K562 (cell line): Measurements from ENCODE around the gene ZBTB8A. TPM values are rescaled to one million over a fixed set of nuclear protein-coding genes. Genes with fewer than 3 reads are reported as not detected.

Source experiments
- ATF1 ChIP-seq, 2 experiments: fragments of 450-650 bp in 1 of 2; IDR thresholded peaks; 2 replicates each; pipeline ENCODE4 v1.6.1; 2016; ENCODE audit warnings: missing compliant biosample characterization in 1 of 2, missing genetic modification characterization in 1 of 2
- CCNT2 ChIP-seq: IDR thresholded peaks from 2 replicates; pipeline ENCODE4 v1.6.1; 2011; ENCODE audit warnings: borderline replicate concordance, low read depth, mild to moderate bottlenecking, moderate library complexity, mixed read lengths, low read length; ENCODE audit not compliant: insufficient read length; ENCODE audit errors: extremely low read depth
- E2F1 ChIP-seq: sonication (generic); formaldehyde crosslinking; IDR thresholded peaks from 2 replicates; pipeline ENCODE4 v1.8.1; 2023; ENCODE audit warnings: mild to moderate bottlenecking, missing genetic modification reagents, moderate library complexity
- FOXA1 ChIP-seq: fragments of 450-650 bp; IDR thresholded peaks from 2 replicates; pipeline ENCODE4 v1.6.1; 2016; ENCODE audit warnings: mild to moderate bottlenecking, borderline replicate concordance
- GABPA ChIP-seq: fragments of 200-800 bp; sonication (Bioruptor generic); conservative IDR thresholded peaks from 2 replicates; pipeline ENCODE4 v1.6.1; 2016; ENCODE audit warnings: low read depth, missing genetic modification characterization, missing compliant biosample characterization
- ID3 ChIP-seq, 2 experiments: fragments of 250-450 bp in 1 of 2; fragments of 450-650 bp in 1 of 2; sonication (Bioruptor Pico) in 1 of 2; IDR thresholded peaks; 2 replicates each; pipeline versions ENCODE4 v1.6.1 to v1.8.0; 2016 to 2021; ENCODE audit warnings: mild to moderate bottlenecking in 2 of 2, moderate library complexity in 2 of 2, missing compliant biosample characterization in 1 of 2, missing genetic modification characterization in 1 of 2
- LARP7 ChIP-seq: fragments of 450-650 bp; IDR thresholded peaks from 2 replicates; pipeline ENCODE4 v1.6.1; 2016
- NR2F6 ChIP-seq: fragments of 450-650 bp; formaldehyde crosslinking; IDR thresholded peaks from 2 replicates; pipeline ENCODE4 v1.4.0; 2020; ENCODE audit warnings: mild to moderate bottlenecking
- POLR2A ChIP-seq: fragments of 450-650 bp; conservative IDR thresholded peaks from 2 replicates; pipeline ENCODE4 v1.6.1; 2016
- RB1 ChIP-seq: fragments of 450-650 bp; IDR thresholded peaks from 2 replicates; pipeline ENCODE4 v1.6.1; 2017; ENCODE audit warnings: low read depth, mild to moderate bottlenecking
- SNIP1 ChIP-seq: fragments of 450-650 bp; IDR thresholded peaks from 2 replicates; pipeline ENCODE4 v1.7.1; 2017; ENCODE audit warnings: low read depth, mild to moderate bottlenecking
- SRSF3 ChIP-seq: fragments of 200-400 bp; formaldehyde crosslinking; IDR thresholded peaks from 2 replicates; pipeline ENCODE4 v1.6.1; 2016; ENCODE audit warnings: mild to moderate bottlenecking, low read length, moderate library complexity; ENCODE audit not compliant: insufficient read depth
- SUPT5H ChIP-seq: fragments of 450-650 bp; IDR thresholded peaks from 2 replicates; pipeline ENCODE4 v1.6.1; 2016
- ZNF239 ChIP-seq: fragments of 250-450 bp; sonication (Bioruptor Pico); IDR thresholded peaks from 2 replicates; pipeline ENCODE4 v1.4.0; 2020; ENCODE audit warnings: mild to moderate bottlenecking
- ZNF586 ChIP-seq: fragments of 450-650 bp; formaldehyde crosslinking; conservative IDR thresholded peaks from 2 replicates; pipeline ENCODE4 v1.4.0; 2020; ENCODE audit warnings: mild to moderate bottlenecking, moderate library complexity
- polyA plus RNA-seq, 8 experiments: library from polyadenylated mRNA; depleted of rRNA in 4 of 8; stranded (reverse) in 5 of 8; unstranded in 3 of 8; fragments of >200 nt; fragmentation: Nextera tagmentation in 2 of 8; fragmentation: Illumina TruSeq in 1 of 8; extraction: Ambion mirVana in 2 of 8; extraction: Trizol in 1 of 8; gene quantifications; 2 replicates each; pipeline versions ENCODE4 v1.2.1 to v1.2.3, GENCODE V29; 2011 to 2014; ENCODE audit warnings: inconsistent platforms in 1 of 8, missing spikeins in 1 of 8
- total RNA-seq, 7 experiments: library from RNA; depleted of rRNA in 6 of 7; stranded (reverse); fragments of >200 nt in 6 of 7; fragmentation: Illumina TruSeq in 2 of 7; extraction: Trizol in 2 of 7; gene quantifications; 2 replicates each; pipeline versions ENCODE4 v1.2.1 to v1.2.3, GENCODE V29; 2011 to 2021; ENCODE audit warnings: low replicate concordance in 1 of 7
- TF ChIP-seq, protein P1 (sequence below), 2 experiments: fragments of 450-650 bp in 1 of 2; sonication (generic) in 1 of 2; formaldehyde crosslinking in 1 of 2; IDR thresholded peaks; 2 replicates each; pipeline versions ENCODE4 v1.7.1 to v1.9.0; 2016 to 2022; ENCODE audit warnings: inconsistent platforms in 1 of 2, mild to moderate bottlenecking in 1 of 2, missing genetic modification reagents in 1 of 2

The ZBTB8A gene
- total and polyA plus RNA-seq, 9 of the 15 experiments (the other 6 are each of a cell fraction or from before 2014, with no cell fraction given), result 0.01 to 0.64 (median 0.09) TPM

- TF ChIP-seq E2F1 (CRISPR knock-in tag), result peak; percentile 96
- TF ChIP-seq RB1, result peak; percentile 100
- TF ChIP-seq, protein P1, sequence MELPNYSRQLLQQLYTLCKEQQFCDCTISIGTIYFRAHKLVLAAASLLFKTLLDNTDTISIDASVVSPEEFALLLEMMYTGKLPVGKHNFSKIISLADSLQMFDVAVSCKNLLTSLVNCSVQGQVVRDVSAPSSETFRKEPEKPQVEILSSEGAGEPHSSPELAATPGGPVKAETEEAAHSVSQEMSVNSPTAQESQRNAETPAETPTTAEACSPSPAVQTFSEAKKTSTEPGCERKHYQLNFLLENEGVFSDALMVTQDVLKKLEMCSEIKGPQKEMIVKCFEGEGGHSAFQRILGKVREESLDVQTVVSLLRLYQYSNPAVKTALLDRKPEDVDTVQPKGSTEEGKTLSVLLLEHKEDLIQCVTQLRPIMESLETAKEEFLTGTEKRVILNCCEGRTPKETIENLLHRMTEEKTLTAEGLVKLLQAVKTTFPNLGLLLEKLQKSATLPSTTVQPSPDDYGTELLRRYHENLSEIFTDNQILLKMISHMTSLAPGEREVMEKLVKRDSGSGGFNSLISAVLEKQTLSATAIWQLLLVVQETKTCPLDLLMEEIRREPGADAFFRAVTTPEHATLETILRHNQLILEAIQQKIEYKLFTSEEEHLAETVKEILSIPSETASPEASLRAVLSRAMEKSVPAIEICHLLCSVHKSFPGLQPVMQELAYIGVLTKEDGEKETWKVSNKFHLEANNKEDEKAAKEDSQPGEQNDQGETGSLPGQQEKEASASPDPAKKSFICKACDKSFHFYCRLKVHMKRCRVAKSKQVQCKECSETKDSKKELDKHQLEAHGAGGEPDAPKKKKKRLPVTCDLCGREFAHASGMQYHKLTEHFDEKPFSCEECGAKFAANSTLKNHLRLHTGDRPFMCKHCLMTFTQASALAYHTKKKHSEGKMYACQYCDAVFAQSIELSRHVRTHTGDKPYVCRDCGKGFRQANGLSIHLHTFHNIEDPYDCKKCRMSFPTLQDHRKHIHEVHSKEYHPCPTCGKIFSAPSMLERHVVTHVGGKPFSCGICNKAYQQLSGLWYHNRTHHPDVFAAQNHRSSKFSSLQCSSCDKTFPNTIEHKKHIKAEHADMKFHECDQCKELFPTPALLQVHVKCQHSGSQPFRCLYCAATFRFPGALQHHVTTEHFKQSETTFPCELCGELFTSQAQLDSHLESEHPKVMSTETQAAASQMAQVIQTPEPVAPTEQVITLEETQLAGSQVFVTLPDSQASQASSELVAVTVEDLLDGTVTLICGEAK (IDR thresholded peaks at IDR 0.05), result no peak
- TF ChIP-seq, protein P1 (CRISPR knock-in tag; IDR thresholded peaks at IDR 0.05), result no peak
- peak; percentile 89 for TF ChIP-seq ZNF586
- peak; percentile 78; the same call in 1 of the 2 replicates for TF ChIP-seq SRSF3
- peak; percentile 95 for TF ChIP-seq NR2F6 (CRISPR knock-in tag)
- 0 out of 2 replicates have a peak, but pooled peaks have one; percentile 13 for TF ChIP-seq ATF1 (CRISPR knock-in tag; IDR thresholded peaks at IDR 0.05)
- TF ChIP-seq ATF1 (tag; IDR thresholded peaks at IDR 0.05), result peak; percentile 93
- TF ChIP-seq ID3 (CRISPR knock-in tag; IDR thresholded peaks at IDR 0.05), result peak; percentile 88
- TF ChIP-seq ID3 (tag; IDR thresholded peaks at IDR 0.05), result peak; percentile 99
- TF ChIP-seq GABPA, result peak; percentile 94
- TF ChIP-seq POLR2A, result peak; percentile 87
- TF ChIP-seq SNIP1, result no peak
- TF ChIP-seq LARP7, result no peak
- TF ChIP-seq ZNF239 (CRISPR knock-in tag), result peak; percentile 93
- TF ChIP-seq CCNT2, result peak; percentile 68
- peak; percentile 85 for TF ChIP-seq SUPT5H
- no peak for TF ChIP-seq FOXA1
Measured at GRCh38 chr1:32650752-32651460, 111.7 kb downstream of the ZBTB8A start, which contains the start of gene RBBP4 (continued).
